Heart left ventricle (tissue), 16 donors: ENCODE data around the gene POLR3GL. TPM values are rescaled to one million over a fixed set of nuclear protein-coding genes. Genes with fewer than 3 reads are reported as not detected.

ENCODE experiments used
- ATAC-seq, 4 donors: fragments of 200-7000 bp; cut with Tn5 transposase; one replicate each; pipeline ENCODE4 v1.9.1; 2020 to 2022; ENCODE audit warnings: moderate library complexity in 4 of 4, mild to moderate bottlenecking in 3 of 4, moderate number of reproducible peaks in 1 of 4
- DNase-seq, 5 donors: peaks; one replicate each; pipeline ENCODE4 v3.0.0-alpha.2; 2020
- H3K27ac ChIP-seq, 12 donors: fragments of 200-600 bp; sonication (generic) in 4 of 12; one replicate each; pipeline versions ENCODE4 v1.5.0 to v1.8.0; 2016 to 2022; ENCODE audit warnings: mild to moderate bottlenecking in 2 of 12
- H3K27me3 ChIP-seq, 9 donors: fragments of 200-600 bp; sonication (generic) in 2 of 9; one replicate each; pipeline versions ENCODE4 v1.5.1 to v1.8.0; 2016 to 2022; ENCODE audit warnings: mild to moderate bottlenecking in 3 of 9
- H3K36me3 ChIP-seq, 9 donors: fragments of 200-600 bp; sonication (generic) in 2 of 9; one replicate each; pipeline versions ENCODE4 v1.5.0 to v1.8.0; 2018 to 2022; ENCODE audit warnings: mild to moderate bottlenecking in 2 of 9
- H3K4me1 ChIP-seq, 12 donors: fragments of 200-600 bp; sonication (generic) in 4 of 12; one replicate each; pipeline versions ENCODE4 v1.5.0 to v1.8.0; 2016 to 2022; ENCODE audit warnings: mild to moderate bottlenecking in 3 of 12
- H3K4me3 ChIP-seq, 12 donors: fragments of 200-600 bp; sonication (generic) in 4 of 12; one replicate each; pipeline versions ENCODE4 v1.5.0 to v1.8.0; 2017 to 2022; ENCODE audit warnings: mild to moderate bottlenecking in 9 of 12, moderate library complexity in 4 of 12
- H3K9me3 ChIP-seq, 12 donors: fragments of 200-600 bp; sonication (generic) in 4 of 12; one replicate each; pipeline versions ENCODE4 v1.5.0 to v1.8.0; 2016 to 2022; ENCODE audit warnings: mild to moderate bottlenecking in 1 of 12
- POLR2A ChIP-seq, 2 donors: fragments of 450-650 bp; IDR thresholded peaks; one replicate each; pipeline ENCODE4 v1.6.1; 2017; ENCODE audit warnings: antibody characterized with exemption in 2 of 2, mild to moderate bottlenecking in 2 of 2, moderate library complexity in 2 of 2
- WGBS, 4 donors: extraction: QIAGEN DNeasy Blood & Tissue Kit in 2 of 4; methylation state at CpG; one replicate each; pipeline versions ENCODE4 v1.1.5 to v1.1.7; 2013 to 2018; 5-methylcytosine and 5-hydroxymethylcytosine counted together
- intact Hi-C, 10 donors: fragments of 100-400 bp; cut with DNase I; formaldehyde crosslinking; loops; one replicate each; pipeline versions ENCODE4 v1.11.1 to v1.14.2; 2022
- polyA plus RNA-seq, 2 donors: library from polyadenylated mRNA; stranded (reverse); fragments of 200-250 nt; gene quantifications; one replicate each; pipeline ENCODE4 v1.2.3, GENCODE V29; 2013
- total RNA-seq, 9 donors: library from RNA; depleted of rRNA in 2 of 9; stranded (reverse); fragments of >200 nt in 2 of 9; fragmentation: NEBNext Ultra II Directional in 3 of 9; extraction: Animal tissue kit (Norgen Biotek cat#: 25700) in 3 of 9; gene quantifications; one replicate each; pipeline versions ENCODE4 v1.1.0 to v1.2.4, GENCODE V29; 2016 to 2023
- TF ChIP-seq, protein P1 (sequence below), 12 donors: fragments of 200-600 bp; sonication (generic) in 4 of 12; IDR thresholded peaks; one replicate each; pipeline versions ENCODE4 v1.5.0 to v1.8.0; 2018 to 2022; ENCODE audit warnings: antibody characterized with exemption in 12 of 12, mild to moderate bottlenecking in 5 of 12
- donor health status: ischemic (EF 13 %, LVEDD 7.1; RV severe dilation, severe dysfunction).
- donor health status: healthy with polysubstance abuse.
- donor health status: DM: no; HTN: yes; CAD: no.
- donor health status: DM: no; HTN: no; CAD: no.
- donor health status: ischemic (EF 25% LVEDD 6.9; RV normal size, moderate dysfunction).
- donor health status: ischemic (EF 25% LVEDD 5.7; RV mildly dilated, moderate dysfunction).
- donor health status: healthy.
- donor health status: DM: yes; HTN: yes; CAD: no.
- donor health status: ischemic (EF 35%, LVEDD 5.7; RV mildly dilated, moderate dysfunction).
- donor health status: nonischemic (EF 11% LVEDD 7.7; RV severe dilation, severe dysfunction).
- donor health status: DM: yes; HTN: yes; CAD: no.
- donor health status: PGD.
- donor health status: ischemic (EF 29% LVEDD 5.4; RV normal size, mild dysfunction).
- donor health status: nonischemic (EF 23%, LVEDD 6.1; RV moderate dilation, normal function).

POLR3GL gene
- total and polyA plus RNA-seq, 11 donors: 30.2 to 69.4 (median 36.4) TPM

DNA sequence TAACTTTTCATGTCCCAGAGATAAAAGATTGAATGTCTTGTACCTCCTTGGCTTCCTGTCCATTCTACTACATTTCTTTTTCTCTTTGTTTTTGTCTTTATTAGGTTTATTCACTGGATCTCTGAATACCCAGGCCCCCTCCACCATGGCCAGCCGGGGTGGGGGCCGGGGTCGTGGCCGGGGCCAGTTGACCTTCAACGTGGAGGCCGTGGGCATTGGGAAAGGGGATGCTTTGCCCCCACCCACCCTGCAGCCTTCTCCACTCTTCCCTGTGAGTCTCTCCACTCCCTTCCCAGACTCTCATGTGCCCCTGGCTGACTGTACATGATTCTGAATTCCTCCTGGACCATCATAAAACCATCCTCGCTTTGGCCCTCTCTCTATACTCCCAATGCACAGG, 10.2 kb downstream of the POLR3GL start:
- TF ChIP-seq, protein P1, sequence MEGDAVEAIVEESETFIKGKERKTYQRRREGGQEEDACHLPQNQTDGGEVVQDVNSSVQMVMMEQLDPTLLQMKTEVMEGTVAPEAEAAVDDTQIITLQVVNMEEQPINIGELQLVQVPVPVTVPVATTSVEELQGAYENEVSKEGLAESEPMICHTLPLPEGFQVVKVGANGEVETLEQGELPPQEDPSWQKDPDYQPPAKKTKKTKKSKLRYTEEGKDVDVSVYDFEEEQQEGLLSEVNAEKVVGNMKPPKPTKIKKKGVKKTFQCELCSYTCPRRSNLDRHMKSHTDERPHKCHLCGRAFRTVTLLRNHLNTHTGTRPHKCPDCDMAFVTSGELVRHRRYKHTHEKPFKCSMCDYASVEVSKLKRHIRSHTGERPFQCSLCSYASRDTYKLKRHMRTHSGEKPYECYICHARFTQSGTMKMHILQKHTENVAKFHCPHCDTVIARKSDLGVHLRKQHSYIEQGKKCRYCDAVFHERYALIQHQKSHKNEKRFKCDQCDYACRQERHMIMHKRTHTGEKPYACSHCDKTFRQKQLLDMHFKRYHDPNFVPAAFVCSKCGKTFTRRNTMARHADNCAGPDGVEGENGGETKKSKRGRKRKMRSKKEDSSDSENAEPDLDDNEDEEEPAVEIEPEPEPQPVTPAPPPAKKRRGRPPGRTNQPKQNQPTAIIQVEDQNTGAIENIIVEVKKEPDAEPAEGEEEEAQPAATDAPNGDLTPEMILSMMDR (IDR thresholded peaks at IDR 0.05): no peak
- no peaks in the 10 kb centered on the region for H3K9me3 ChIP-seq
- intact Hi-C loops: loop anchor here in 2 of 10 donors (2.0 to 5.0 kb wide), 2 partner anchors 40 to 117 kb away; partner anchors contain the start of gene PIAS3 (in 1 of the 2)
- H3K4me1 ChIP-seq: peaks cover 9 to 26% (median 22%) of the 10 kb centered on the region in 12 donors
- no peak for DNase-seq
- 74 to 86% (median 81%) methylated on average over 7 of the region's 7 CpGs for WGBS, 4 donors
- H3K4me3 ChIP-seq: no peak overlapping the region
- no peak overlapping the region for H3K27ac ChIP-seq
- no peaks in the 10 kb centered on the region for H3K27me3 ChIP-seq
- ATAC-seq: no peak
- H3K36me3 ChIP-seq: peaks cover 0 to 7% (median 0%) of the 10 kb centered on the region in 9 donors

DNA sequence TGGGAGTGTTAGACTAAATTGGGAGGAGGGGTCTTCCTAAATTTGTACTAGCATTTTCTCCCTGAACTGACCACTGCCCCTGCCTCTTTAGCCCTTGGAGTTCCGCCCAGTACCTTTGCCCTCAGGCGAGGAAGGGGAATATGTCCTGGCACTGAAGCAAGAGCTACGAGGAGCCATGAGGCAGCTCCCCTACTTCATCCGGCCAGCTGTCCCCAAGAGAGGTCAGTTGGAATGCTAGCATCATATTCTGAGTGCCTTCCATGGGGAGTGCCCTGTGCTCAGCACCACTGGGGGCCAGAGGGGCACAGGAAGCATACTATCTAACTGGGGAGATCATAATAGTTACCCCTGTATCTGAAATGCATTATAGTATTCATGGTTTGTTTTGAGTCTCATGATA, 10.7 kb downstream of the POLR3GL start:
- Histone ChIP-seq H3K4me3 (no peak overlapping the region), H3K27me3 (no peaks in the 10 kb centered on the region), H3K4me1 (peaks cover 9 to 31% (median 26%) of the 10 kb centered on the region in 12 donors), H3K36me3 (peaks cover 0 to 7% (median 0%) of the 10 kb centered on the region in 9 donors), H3K9me3 (no peaks in the 10 kb centered on the region), H3K27ac (no peak overlapping the region)
- TF ChIP-seq POLR2A (IDR thresholded peaks at IDR 0.05): no peak
- TF ChIP-seq, protein P1 (IDR thresholded peaks at IDR 0.05): no peak
- intact Hi-C loops: loop anchor here in 2 of 10 donors (2.0 to 5.0 kb wide), 2 partner anchors 40 to 118 kb away; partner anchors contain the start of gene PIAS3 (in 1 of the 2)
- DNase-seq (peak in 1 of 5 donors; percentile 14), ATAC-seq (no peak)
- WGBS, 4 donors: 69 to 76% (median 71%) methylated on average over 4 of the region's 4 CpGs; no CpG with 5 or more reads in 1 of the 4 donors

DNA sequence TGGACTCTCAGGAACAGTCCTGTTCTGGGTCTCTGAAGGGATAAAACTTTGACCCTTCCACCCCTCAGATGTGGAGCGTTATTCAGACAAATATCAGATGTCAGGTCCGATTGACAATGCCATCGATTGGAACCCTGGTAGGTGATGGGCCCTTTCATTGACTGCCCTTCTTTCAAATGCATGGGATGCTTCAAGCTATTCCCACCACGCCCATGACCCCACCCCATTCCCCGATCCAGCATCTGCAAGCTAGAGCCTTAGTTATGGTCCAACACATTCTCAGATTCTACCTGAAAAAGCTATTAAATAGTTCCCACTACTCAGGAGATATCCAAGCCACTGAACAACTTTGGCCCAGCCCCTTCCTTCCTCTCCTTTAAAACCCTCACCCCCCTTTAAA, 12.5 kb downstream of the POLR3GL start:
- Histone ChIP-seq H3K36me3 (peaks cover 0 to 7% (median 0%) of the 10 kb centered on the region in 9 donors), H3K4me1 (peaks cover 17 to 49% (median 44%) of the 10 kb centered on the region in 12 donors), H3K4me3 (no peak overlapping the region), H3K27ac (peak overlapping the region in 8 of 12 donors; percentile 91 to 98 (median 96)), H3K9me3 (no peaks in the 10 kb centered on the region), H3K27me3 (no peaks in the 10 kb centered on the region)
- TF ChIP-seq POLR2A (IDR thresholded peaks at IDR 0.05): no peak
- TF ChIP-seq, protein P1 (IDR thresholded peaks at IDR 0.05): no peak
- DNase-seq: peak in 1 of 5 donors; percentile 16
- intact Hi-C loops: loop anchor here in 6 of 10 donors (1.0 to 5.0 kb wide), 4 partner anchors 30 to 120 kb away; partner anchors contain the start of gene PIAS3 (in 1 of the 6)
- no peak for ATAC-seq
- WGBS, 4 donors: 64 to 82% (median 75%) methylated on average over 5 of the region's 5 CpGs
